Endothelial cell (in vitro differentiated cells): ENCODE measurements around the gene PCDHA4. TPM values are rescaled to one million over a fixed set of nuclear protein-coding genes. Genes with fewer than 3 reads are reported as not detected.
"Not testable (repeated sequence)": the region's sequence is repeated elsewhere in the genome, so short reads cannot be mapped to it uniquely, and the experiment has no call there.

Source experiments
- DNase-seq: peaks from one replicate; pipeline ENCODE4 v3.0.0; 2021; ENCODE audit warnings: low spot score
- H3K27ac Mint-ChIP-seq: one replicate; pipeline ENCODE4 v1.8.0; 2021; ENCODE audit warnings: mixed read lengths, inconsistent platforms; ENCODE audit not compliant: unreplicated experiment
- H3K27me3 Mint-ChIP-seq: one replicate; pipeline ENCODE4 v1.8.0; 2021; ENCODE audit warnings: mild to moderate bottlenecking, moderate library complexity, mixed read lengths, inconsistent platforms; ENCODE audit not compliant: unreplicated experiment
- H3K36me3 Mint-ChIP-seq: one replicate; pipeline ENCODE4 v1.8.0; 2021; ENCODE audit warnings: mild to moderate bottlenecking, low read depth, mixed read lengths, inconsistent platforms; ENCODE audit not compliant: unreplicated experiment
- H3K4me1 Mint-ChIP-seq: one replicate; pipeline ENCODE4 v1.8.0; 2021; ENCODE audit warnings: mild to moderate bottlenecking, mixed read lengths, inconsistent platforms; ENCODE audit not compliant: unreplicated experiment
- H3K4me3 Mint-ChIP-seq: one replicate; pipeline ENCODE4 v1.8.0; 2021; ENCODE audit warnings: mild to moderate bottlenecking, mixed read lengths, inconsistent platforms; ENCODE audit not compliant: unreplicated experiment
- H3K9me3 Mint-ChIP-seq: one replicate; pipeline ENCODE4 v1.8.0; 2021; ENCODE audit warnings: mixed read lengths, inconsistent platforms; ENCODE audit not compliant: unreplicated experiment
- CTCF ChIP-seq: fragments of 200-600 bp; sonication (generic); IDR thresholded peaks from one replicate; pipeline ENCODE4 v1.5.0; 2021; ENCODE audit warnings: antibody characterized with exemption; ENCODE audit not compliant: unreplicated experiment
- total RNA-seq: library from RNA; stranded (reverse); fragmentation: NEBNext Ultra II Directional; extraction: Animal tissue kit (Norgen Biotek cat#: 25700); gene quantifications from one replicate; pipeline ENCODE4 v1.2.1, GENCODE V29; 2021; ENCODE audit not compliant: unreplicated experiment

PCDHA4 gene
- total RNA-seq, 1 donor from 2014 or later, result 9.9 TPM

- H3K36me3 Mint-ChIP-seq, result peaks cover 14% of the 10 kb centered on the region
- peaks cover 3% of the 10 kb centered on the region for H3K4me1 Mint-ChIP-seq
- no peaks in the 10 kb centered on the region for H3K27me3 Mint-ChIP-seq
- TF ChIP-seq CTCF, result no peak
- no peak overlapping the region for H3K27ac Mint-ChIP-seq
- DNase-seq, result no peak
- no peak overlapping the region for H3K4me3 Mint-ChIP-seq
- no peaks in the 10 kb centered on the region for H3K9me3 Mint-ChIP-seq
Observed at GRCh38 chr5:140823475-140823874, 16.6 kb downstream of the PCDHA4 start.

GRCh38 chr5:140827704-140828361 is 21.0 kb downstream of the PCDHA4 start, which contains the start of gene PCDHA6:
PCDHA6 (plus strand) TSS chr5:140827960; CDS start chr5:140828092, 132 bp downstream.
- H3K9me3 Mint-ChIP-seq, result no peaks in the 10 kb centered on the region
- no peak for TF ChIP-seq CTCF
- peaks cover 3% of the 10 kb centered on the region for H3K4me1 Mint-ChIP-seq
- peaks cover 9% of the 10 kb centered on the region for H3K36me3 Mint-ChIP-seq
- peak within 1 kb of the TSS; percentile 4 for H3K4me3 Mint-ChIP-seq
- H3K27ac Mint-ChIP-seq, result peak within 1 kb of the TSS; percentile 0
- DNase-seq, result no peak
- no peaks in the 10 kb centered on the region for H3K27me3 Mint-ChIP-seq

- no peak for DNase-seq
- no peak for TF ChIP-seq CTCF
- no peaks in the 10 kb centered on the region for H3K9me3 Mint-ChIP-seq
- H3K4me1 Mint-ChIP-seq, result peaks cover 3% of the 10 kb centered on the region
- peaks cover 9% of the 10 kb centered on the region for H3K36me3 Mint-ChIP-seq
- peak overlapping the region; percentile 4 for H3K4me3 Mint-ChIP-seq
- H3K27ac Mint-ChIP-seq, result peak overlapping the region; percentile 0
- no peaks in the 10 kb centered on the region for H3K27me3 Mint-ChIP-seq
Observed at GRCh38 chr5:140828362-140828737, 21.5 kb downstream of the PCDHA4 start.

GRCh38 chr5:140829511-140830501 is 22.9 kb downstream of the PCDHA4 start:
- H3K27me3 Mint-ChIP-seq, H3K27ac Mint-ChIP-seq, H3K4me3 Mint-ChIP-seq, H3K36me3 Mint-ChIP-seq, H3K9me3 Mint-ChIP-seq, DNase-seq, H3K4me1 Mint-ChIP-seq: not testable (repeated sequence)

GRCh38 chr5:140833993-140834392 is 27.1 kb downstream of the PCDHA4 start, which contains the start of gene PCDHA7:
PCDHA7 (plus strand) TSS chr5:140834269; CDS start chr5:140834384, 115 bp downstream.
- Mint-ChIP-seq H3K27me3 (peaks cover 3% of the 10 kb centered on the region), H3K27ac (no peak within 1 kb of the TSS), H3K9me3 (no peaks in the 10 kb centered on the region), H3K36me3 (peaks cover 8% of the 10 kb centered on the region), H3K4me3 (peak within 1 kb of the TSS; percentile 76), H3K4me1 (no peaks in the 10 kb centered on the region)
- DNase-seq, result no peak
- TF ChIP-seq CTCF, result no peak

GRCh38 chr5:140834439-140835008 is 27.7 kb downstream of the PCDHA4 start:
- DNase-seq, H3K27ac Mint-ChIP-seq, H3K27me3 Mint-ChIP-seq, H3K9me3 Mint-ChIP-seq, H3K4me1 Mint-ChIP-seq, H3K36me3 Mint-ChIP-seq: not testable (repeated sequence)
- peak overlapping the region; percentile 76 for H3K4me3 Mint-ChIP-seq
